Tibial artery (tissue), 4 donors: Measurements from ENCODE around the gene CHD9.

Experiments used
- DNase-seq, 2 donors: peaks; one replicate each; pipeline ENCODE4 v3.0.0-alpha.2; 2019
- H3K27ac ChIP-seq, 2 donors: fragments of 200-600 bp; sonication (generic) in 1 of 2; 1 replicate in 1 of 2; 2 replicates in 1 of 2; pipeline ENCODE4 v1.5.1; 2018 to 2019; ENCODE audit warnings: mild to moderate bottlenecking in 1 of 2
- H3K27me3 ChIP-seq, 2 donors: fragments of 200-600 bp; sonication (generic) in 1 of 2; one replicate each; pipeline versions ENCODE4 v1.5.1 to v1.6.0; 2016 to 2019
- H3K36me3 ChIP-seq, 3 donors: fragments of 200-600 bp; sonication (generic) in 2 of 3; one replicate each; pipeline ENCODE4 v1.5.1; 2016 to 2019; ENCODE audit warnings: mild to moderate bottlenecking in 2 of 3
- H3K4me1 ChIP-seq, 4 donors: fragments of 200-600 bp; sonication (generic) in 2 of 4; 1 replicate in 3 of 4; 2 replicates in 1 of 4; pipeline ENCODE4 v1.5.1; 2016 to 2019
- H3K4me3 ChIP-seq, 2 donors: fragments of 200-600 bp; sonication (generic) in 1 of 2; 1 replicate in 1 of 2; 2 replicates in 1 of 2; pipeline ENCODE4 v1.5.1; 2018 to 2019; ENCODE audit warnings: mild to moderate bottlenecking in 2 of 2
- H3K9me3 ChIP-seq, 3 donors: fragments of 200-600 bp; sonication (generic) in 1 of 3; one replicate each; pipeline ENCODE4 v1.5.1; 2016 to 2019
- intact Hi-C: fragments of 100-400 bp; cut with DNase I; formaldehyde crosslinking; loops from one replicate; pipeline ENCODE4 v1.15.0; 2023; ENCODE audit warnings: low total_unique reads
- TF ChIP-seq, protein P1 (sequence below), 2 experiments: fragments of 200-600 bp in 1 of 2; fragments of 450-650 bp in 1 of 2; IDR thresholded peaks; one replicate each; pipeline ENCODE4 v1.5.1; 2017 to 2019; ENCODE audit warnings: antibody characterized with exemption in 2 of 2, mild to moderate bottlenecking in 1 of 2, moderate library complexity in 1 of 2

The CHD9 gene

DNA sequence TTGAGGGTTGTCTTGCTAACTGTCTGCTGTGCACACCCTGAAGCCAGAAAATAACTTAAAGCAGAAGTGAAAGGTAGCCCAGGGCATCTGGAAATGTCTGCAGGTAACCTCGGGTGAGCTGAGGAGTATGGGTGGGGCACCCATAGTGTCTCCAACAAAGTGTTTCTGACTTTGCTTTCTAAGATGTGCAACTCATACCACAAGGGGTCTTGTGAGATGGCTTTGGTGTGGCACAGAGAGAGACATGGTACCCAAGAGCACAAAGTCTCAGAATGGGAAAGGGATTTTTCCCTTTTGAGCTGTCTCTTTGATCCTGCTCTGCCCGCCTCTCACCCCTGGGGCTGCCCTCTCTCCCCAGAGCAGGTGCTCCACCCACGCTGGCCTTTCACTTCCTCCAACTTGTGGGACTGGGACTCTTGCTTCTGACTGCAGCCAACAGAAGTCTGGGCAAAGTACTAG, 6.9 kb downstream of the CHD9 start:
- Histone ChIP-seq H3K4me3 (no peak overlapping the region), H3K27me3 (no peaks in the 10 kb centered on the region), H3K27ac (no peak overlapping the region), H3K36me3 (no peaks in the 10 kb centered on the region), H3K4me1 (peaks cover 0 to 14% (median 3%) of the 10 kb centered on the region in 4 donors), H3K9me3 (no peaks in the 10 kb centered on the region)
- intact Hi-C loops, result no loop called here
- DNase-seq, result peak in 1 of 2 donors; percentile 48
- TF ChIP-seq, protein P1, sequence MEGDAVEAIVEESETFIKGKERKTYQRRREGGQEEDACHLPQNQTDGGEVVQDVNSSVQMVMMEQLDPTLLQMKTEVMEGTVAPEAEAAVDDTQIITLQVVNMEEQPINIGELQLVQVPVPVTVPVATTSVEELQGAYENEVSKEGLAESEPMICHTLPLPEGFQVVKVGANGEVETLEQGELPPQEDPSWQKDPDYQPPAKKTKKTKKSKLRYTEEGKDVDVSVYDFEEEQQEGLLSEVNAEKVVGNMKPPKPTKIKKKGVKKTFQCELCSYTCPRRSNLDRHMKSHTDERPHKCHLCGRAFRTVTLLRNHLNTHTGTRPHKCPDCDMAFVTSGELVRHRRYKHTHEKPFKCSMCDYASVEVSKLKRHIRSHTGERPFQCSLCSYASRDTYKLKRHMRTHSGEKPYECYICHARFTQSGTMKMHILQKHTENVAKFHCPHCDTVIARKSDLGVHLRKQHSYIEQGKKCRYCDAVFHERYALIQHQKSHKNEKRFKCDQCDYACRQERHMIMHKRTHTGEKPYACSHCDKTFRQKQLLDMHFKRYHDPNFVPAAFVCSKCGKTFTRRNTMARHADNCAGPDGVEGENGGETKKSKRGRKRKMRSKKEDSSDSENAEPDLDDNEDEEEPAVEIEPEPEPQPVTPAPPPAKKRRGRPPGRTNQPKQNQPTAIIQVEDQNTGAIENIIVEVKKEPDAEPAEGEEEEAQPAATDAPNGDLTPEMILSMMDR (IDR thresholded peaks at IDR 0.05), result no peak

DNA sequence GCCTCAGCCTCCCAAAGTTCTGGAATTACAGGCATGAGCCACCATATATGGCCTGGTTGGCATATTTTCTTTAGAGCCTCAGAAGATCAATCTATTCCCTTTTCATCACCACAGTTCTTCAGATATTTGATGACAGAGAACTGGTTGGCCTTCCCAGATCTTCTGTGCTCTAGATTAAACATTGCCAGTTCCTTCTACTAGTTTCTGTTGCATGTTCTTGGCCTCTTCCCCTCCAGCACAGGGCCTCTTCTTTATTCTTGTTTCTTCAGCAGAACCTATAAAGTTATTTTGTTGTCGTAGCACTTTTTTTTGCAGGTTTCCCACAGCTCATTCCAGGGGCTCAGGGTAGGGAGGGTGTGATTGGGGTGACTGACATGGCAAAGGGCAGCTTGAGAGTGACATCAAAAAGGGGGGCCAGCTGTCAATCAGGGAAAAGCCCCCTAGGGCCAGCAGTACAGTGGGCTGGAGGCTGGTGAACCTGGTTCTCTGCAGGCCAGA, 9.3 kb downstream of the CHD9 start:
- no peak for DNase-seq
- Histone ChIP-seq H3K36me3 (no peaks in the 10 kb centered on the region), H3K27ac (no peak overlapping the region)

DNA sequence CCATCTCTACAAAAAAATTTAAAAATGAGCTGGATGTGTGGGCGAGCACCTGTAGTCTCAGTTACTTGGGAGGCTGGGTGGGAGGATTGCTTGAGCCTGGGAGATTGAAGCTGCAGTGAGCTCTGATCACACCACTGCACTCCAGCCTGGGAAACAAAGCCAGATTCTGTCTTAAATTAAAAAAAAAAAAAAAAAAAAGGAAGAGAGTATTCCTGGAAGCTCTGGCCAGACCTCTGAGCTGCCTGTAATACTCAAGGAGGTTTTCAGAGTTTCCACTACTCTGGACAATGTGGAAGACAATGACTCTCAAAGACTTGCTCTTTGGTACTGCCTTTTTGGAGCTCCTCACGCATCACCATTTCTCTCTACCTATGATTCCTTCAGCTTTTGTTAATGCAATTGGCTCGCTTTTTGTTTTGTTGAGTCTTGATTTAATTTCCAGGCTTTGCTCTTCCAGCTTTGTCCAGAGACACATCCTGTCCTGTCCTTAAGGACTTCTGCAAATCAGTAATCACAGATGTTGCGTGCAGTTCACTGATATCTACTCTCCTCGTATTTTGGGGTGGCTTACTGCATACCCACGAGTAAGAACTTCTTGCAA, 10.8 kb downstream of the CHD9 start:
- Histone ChIP-seq H3K36me3 (no peaks in the 10 kb centered on the region), H3K27me3 (no peaks in the 10 kb centered on the region), H3K4me1 (peaks cover 0 to 7% (median 0%) of the 10 kb centered on the region in 4 donors), H3K4me3 (no peak overlapping the region), H3K9me3 (no peaks in the 10 kb centered on the region), H3K27ac (no peak overlapping the region)
- intact Hi-C loops, result no loop called here
- TF ChIP-seq, protein P1 (IDR thresholded peaks at IDR 0.05), result no peak
- DNase-seq, result no peak

More for the DNA sequence above, 9.3 kb downstream of the CHD9 start:
- TF ChIP-seq, protein P1 (IDR thresholded peaks at IDR 0.05), result no peak
- no peaks in the 10 kb centered on the region for H3K27me3 ChIP-seq
- peaks cover 0 to 6% (median 0%) of the 10 kb centered on the region in 4 donors for H3K4me1 ChIP-seq
- intact Hi-C loops, result no loop called here
- H3K4me3 ChIP-seq, result no peak overlapping the region
- H3K9me3 ChIP-seq, result no peaks in the 10 kb centered on the region

DNA sequence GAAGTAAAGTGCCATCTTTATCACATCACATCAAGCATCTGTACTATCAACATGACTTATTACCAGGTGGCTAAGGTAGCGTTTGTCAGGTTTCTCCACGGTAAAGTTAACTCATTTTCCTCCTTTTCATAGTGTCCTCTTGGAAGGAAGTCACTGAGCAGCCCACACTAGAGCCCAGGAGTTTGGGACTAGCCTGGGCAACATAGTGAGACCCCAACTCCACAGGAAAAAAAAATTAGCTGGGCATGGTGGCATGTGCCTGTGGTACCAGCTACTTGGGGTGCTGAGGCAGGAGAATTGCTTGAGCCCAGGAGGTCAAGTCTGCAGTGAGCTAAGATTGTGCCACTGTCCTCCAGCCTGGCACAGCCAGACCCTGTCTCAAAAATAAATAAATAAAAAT, 12.9 kb downstream of the CHD9 start:
- H3K27me3 ChIP-seq, result no peaks in the 10 kb centered on the region
- no peak overlapping the region for H3K27ac ChIP-seq
- TF ChIP-seq, protein P1 (IDR thresholded peaks at IDR 0.05), result no peak
- no peaks in the 10 kb centered on the region for H3K9me3 ChIP-seq
- H3K4me3 ChIP-seq, result no peak overlapping the region
- H3K4me1 ChIP-seq, result peaks cover 0 to 20% (median 9%) of the 10 kb centered on the region in 4 donors
- H3K36me3 ChIP-seq, result no peaks in the 10 kb centered on the region
- intact Hi-C loops, result no loop called here
- no peak for DNase-seq

DNA sequence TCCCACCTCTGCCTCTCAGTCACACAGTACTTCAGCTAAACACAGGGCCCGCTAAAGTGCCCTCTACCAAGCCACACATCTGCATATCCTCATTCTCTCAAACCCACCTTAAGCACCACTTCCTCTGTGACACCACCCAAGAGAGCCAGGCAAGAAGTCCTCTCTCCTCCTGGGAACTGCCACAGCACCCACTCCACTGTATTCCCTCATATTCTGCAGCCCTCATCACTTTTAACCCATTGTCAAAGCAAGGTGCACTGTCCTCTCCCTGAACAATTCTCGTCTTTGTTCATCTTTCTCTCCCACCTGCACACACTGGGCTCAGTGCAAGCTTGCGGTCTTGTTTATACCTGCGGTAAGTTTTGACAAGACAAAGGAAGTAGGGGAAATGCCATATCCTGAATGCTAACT, 13.6 kb downstream of the CHD9 start:
- Histone ChIP-seq H3K4me3 (no peak overlapping the region), H3K36me3 (no peaks in the 10 kb centered on the region), H3K27me3 (no peaks in the 10 kb centered on the region), H3K27ac (no peak overlapping the region), H3K4me1 (peaks cover 0 to 26% (median 9%) of the 10 kb centered on the region in 4 donors), H3K9me3 (no peaks in the 10 kb centered on the region)
- TF ChIP-seq, protein P1 (IDR thresholded peaks at IDR 0.05), result no peak
- intact Hi-C loops, result no loop called here
- DNase-seq, result no peak
